NCI-H187 (cell line): ENCODE data around the gene SENP8.
"Not testable (repeated sequence)": the region's sequence is repeated elsewhere in the genome, so short reads cannot be mapped to it uniquely, and the experiment has no call there.

Experiments
- DNase-seq, 2 experiments: peaks; one replicate each; lab custom pipeline; 2025; lab: John Stamatoyannopoulos, UW

SENP8 gene

DNA sequence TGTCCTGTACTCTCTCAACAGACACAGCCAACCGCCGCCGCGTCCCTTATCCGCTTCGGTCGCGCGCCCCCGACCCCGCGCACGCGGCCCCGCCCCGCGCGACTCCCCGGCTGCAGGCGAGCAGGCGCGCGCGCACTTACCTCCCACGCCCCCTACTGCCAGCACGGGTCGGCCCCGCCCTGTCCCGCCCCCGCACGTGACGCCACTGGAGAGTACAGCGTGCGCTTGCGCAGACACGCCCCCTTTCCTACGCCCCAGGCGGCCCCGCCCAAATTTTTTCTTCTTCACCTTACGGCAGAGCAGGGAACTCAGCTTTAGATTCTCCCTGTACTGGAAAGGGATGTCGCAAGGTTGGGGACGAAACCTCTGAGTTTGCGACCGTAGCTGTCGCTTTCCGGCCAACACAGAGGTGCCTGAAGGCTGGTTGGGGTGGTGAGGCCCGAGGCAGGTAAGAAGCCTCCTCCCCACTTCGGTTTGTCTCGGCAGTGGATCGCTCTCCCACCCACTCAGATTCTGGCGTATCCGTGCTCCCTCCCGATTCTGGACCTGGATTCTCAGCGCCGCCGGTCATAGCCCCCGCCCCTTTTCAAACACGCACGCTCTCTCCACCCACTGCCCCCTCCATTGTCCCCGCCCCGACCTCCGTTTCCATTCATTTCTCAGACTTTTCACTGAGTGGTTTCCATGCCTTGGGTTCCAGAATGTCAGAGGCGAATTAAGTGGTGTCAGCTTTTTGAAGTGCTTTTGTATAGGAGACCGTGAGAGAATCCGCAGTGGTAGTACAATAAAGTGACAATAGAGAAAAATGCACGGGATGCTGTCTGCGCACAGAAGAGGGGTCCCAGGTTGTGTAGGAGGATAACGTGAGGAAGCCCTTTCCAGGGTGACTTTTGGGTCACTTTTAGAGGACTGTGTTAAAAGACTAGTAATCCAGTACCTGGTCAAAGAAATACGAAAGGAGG lies at the start of gene SENP8, which contains the start of gene MYO9A:
TSS of gene SENP8 (plus strand) at position 387 of the 962 bp plus-strand sequence. CDS start 21,221 bp downstream, outside the sequence.
TSS of gene MYO9A (minus strand) at position 134 of the 962 bp plus-strand sequence. CDS start 71,587 bp downstream, outside the sequence.
- peak; percentile 96 to 98 for DNase-seq

- no peak for DNase-seq
Observed at GRCh38 chr15:72068856-72069255, 49.3 kb upstream of the SENP8 start.

GRCh38 chr15:72070817-72071447 lies 47.3 kb upstream of the SENP8 start:
- DNase-seq = no peak

DNA sequence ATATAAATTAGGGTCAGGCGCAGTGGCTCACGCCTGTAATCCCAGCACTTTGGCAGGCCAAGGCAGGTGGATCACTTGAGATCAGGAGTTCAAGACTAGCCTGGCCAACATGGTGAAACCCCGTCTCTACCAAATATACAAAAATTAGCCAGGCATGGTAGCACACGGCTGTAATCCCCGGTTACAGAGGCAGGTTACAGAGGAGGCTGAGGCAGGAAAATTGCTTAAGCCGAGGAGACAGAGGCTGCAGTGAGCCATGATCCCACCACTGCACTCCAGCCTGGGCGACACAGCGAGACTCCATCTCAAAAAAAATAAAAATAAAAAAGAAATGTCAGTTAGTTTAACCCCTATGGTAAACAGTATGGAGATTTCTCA lies 46.8 kb upstream of the SENP8 start:
- not testable (repeated sequence) for DNase-seq

DNA sequence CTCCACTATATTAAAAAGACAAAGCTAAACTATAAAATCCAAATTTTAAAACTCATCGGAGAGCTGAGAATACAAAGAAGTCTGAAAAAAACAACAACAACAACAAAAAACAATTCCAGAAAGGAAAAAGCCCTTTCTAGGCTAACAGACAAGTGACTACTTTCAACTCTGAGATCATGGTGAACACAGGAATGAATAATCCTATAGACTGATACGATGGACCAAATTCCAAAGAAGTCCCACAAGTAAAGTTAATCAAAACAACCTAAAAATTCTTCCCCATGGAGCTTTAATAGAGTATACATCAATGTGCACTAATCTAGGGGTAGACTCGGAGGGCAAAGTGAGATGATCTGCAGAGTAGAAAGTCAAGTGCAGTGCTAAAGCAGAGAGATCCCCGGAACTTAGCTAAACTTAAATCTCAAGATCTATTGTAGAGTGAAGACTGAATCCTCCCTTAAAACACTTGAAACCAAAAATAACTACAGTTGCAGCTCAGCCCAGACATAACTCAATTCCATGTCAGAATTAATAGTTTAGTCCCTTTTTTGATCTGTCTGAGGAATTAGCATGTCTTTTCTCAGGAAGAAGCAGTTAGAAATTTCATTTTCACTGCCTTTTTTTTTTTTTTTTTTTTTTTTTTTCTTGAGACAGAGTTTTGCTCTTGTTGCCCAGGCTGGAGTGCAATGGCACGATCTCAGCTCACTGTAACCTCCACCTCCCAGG lies 43.7 kb upstream of the SENP8 start:
- no peak for DNase-seq

DNA sequence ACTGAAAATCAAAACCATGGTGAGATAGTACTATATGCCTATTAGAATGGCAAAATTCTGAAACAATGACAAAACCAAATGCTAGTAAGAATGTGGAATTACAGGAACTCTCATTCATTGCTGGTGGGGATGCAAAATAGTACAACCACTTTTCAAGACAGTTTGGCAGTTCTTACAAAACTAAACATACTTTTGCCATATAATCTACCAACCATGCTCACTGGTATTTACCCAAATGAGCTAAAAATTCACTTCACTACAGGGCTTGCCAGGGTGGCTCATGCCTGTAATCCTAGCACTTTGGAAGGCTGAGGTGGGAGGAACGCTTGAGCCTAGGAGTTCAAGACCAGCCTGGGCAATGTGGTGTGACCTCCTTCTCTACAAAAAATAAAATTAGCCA lies 40.3 kb upstream of the SENP8 start:
- no peak for DNase-seq

DNA sequence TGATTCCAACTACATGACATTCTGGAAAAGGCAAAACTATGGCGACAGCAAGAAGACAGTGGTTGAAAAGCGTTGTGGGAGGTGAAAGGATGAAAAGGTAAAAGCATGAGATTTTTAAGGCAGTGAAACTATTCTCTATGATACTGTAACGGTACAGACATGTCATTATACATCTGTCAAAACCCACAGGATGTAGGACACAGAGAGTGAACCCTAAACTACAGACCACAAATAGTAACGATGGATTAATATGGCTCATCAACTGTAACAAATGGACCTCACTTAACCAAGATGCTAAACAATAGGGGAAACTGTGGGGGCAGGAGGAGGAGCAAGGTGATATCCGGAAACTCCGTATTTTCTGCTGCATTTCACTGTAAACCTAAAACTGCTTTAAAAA lies 39.3 kb upstream of the SENP8 start:
- DNase-seq = no peak

GRCh38 chr15:72082176-72082575 lies 36.0 kb upstream of the SENP8 start:
- DNase-seq = no peak

- DNase-seq = no peak
Observed at GRCh38 chr15:72086010-72086697, 32.0 kb upstream of the SENP8 start.

- no peak for DNase-seq
Observed at GRCh38 chr15:72086920-72087648, 31.1 kb upstream of the SENP8 start.

DNA sequence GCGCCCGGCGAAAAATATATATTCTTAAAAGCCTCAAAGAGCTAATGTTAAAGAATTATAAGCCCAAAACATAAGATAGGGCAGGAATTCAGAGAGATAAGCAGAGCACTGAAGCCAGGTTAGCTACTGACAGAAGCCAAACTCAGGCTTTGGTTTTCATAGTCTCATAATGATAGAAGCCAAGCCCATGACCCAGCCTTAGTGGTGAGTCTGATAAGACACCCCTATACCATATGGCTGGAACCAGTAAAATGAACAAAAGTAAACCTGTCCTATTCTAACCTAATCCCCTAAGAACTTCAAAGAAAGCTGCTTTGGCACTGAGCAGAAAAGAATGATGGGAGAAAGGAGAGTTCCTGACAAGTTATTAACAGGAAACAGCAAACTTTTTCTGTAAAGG lies 26.2 kb upstream of the SENP8 start:
- DNase-seq = no peak

DNA sequence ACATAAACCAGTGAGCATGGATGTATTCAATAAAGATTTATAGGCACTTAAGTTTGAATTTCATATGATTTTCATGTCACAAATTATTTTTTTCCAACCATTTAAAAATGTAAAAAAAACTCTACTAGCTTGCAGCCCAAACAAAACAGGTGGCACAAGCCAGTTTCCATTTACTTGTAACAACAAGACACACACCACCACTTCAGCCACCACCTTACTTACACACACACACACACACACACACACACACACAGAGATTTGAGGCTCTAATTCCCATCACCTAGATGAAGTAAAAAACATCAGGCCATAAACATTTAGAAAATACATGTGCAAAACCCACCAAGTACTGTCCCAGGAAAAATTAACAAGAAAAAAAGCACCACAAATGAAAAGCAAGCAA lies 25.5 kb upstream of the SENP8 start:
- DNase-seq = no peak

DNA sequence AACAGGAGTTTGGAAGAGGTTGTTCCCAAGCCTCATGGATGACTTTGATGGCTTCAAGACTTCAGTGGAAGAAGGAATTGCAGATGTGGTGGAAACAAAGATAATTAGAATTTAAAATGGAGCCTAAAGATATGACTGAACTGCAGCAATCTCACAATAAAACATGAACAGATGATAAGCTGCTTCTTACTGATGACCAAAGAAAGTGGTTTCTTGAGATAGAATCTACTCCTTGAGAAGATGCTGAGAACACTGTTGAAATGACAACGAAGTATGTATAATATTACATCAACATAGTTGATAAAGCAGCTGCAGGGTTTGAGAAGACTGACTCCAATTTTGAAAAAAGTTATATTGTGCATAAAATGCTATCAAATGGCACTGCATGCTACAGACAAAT lies 21.4 kb upstream of the SENP8 start:
- DNase-seq = no peak

DNA sequence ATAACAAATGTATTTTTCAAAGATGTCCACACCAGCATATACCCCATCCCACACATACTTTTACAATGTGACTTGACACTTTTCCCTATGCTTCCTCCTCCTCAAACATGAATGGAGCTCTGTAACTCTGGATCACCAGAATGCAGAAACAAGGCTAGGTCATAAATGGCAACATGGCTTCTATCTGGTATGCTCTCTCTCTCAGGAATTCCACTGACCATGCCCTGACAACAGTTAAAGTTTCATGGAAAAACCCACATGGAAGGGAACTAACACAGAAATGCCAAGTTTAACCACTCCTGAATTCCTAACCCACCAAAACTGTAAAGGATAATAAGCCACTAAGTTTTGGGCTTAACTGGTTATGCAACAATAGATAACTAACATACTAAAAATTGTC lies 20.2 kb upstream of the SENP8 start:
- DNase-seq = no peak

- DNase-seq = no peak
Observed at GRCh38 chr15:72099155-72099554, 19.0 kb upstream of the SENP8 start.

GRCh38 chr15:72100551-72100950 lies 17.7 kb upstream of the SENP8 start:
- DNase-seq = not testable (repeated sequence)

GRCh38 chr15:72105111-72105510 lies 13.1 kb upstream of the SENP8 start:
- no peak for DNase-seq

- no peak for DNase-seq
Observed at GRCh38 chr15:72106068-72106467, 12.1 kb upstream of the SENP8 start.

GRCh38 chr15:72110355-72110754 lies 7.8 kb upstream of the SENP8 start:
- no peak for DNase-seq

GRCh38 chr15:72112116-72112515 lies 6.1 kb upstream of the SENP8 start:
- no peak for DNase-seq

GRCh38 chr15:72112805-72113204 lies 5.4 kb upstream of the SENP8 start:
- DNase-seq = no peak
